22Rv1 (cell line): ENCODE data around the gene KLK5.
"Not testable (repeated sequence)": the region's sequence is repeated elsewhere in the genome, so short reads cannot be mapped to it uniquely, and the experiment has no call there.

Experiments used
- H3K27ac ChIP-seq: fragments of 450-650 bp; 2 replicates; pipeline ENCODE4 v1.5.1; 2017
- CTCF ChIP-seq: fragments of 450-650 bp; IDR thresholded peaks from 2 replicates; pipeline ENCODE4 v1.5.1; 2017; ENCODE audit warnings: mild to moderate bottlenecking
- ZFX ChIP-seq: fragments of 450-650 bp; IDR thresholded peaks from 2 replicates; pipeline ENCODE4 v1.6.1; 2017; ENCODE audit warnings: antibody characterized with exemption, borderline replicate concordance

KLK5 gene

DNA sequence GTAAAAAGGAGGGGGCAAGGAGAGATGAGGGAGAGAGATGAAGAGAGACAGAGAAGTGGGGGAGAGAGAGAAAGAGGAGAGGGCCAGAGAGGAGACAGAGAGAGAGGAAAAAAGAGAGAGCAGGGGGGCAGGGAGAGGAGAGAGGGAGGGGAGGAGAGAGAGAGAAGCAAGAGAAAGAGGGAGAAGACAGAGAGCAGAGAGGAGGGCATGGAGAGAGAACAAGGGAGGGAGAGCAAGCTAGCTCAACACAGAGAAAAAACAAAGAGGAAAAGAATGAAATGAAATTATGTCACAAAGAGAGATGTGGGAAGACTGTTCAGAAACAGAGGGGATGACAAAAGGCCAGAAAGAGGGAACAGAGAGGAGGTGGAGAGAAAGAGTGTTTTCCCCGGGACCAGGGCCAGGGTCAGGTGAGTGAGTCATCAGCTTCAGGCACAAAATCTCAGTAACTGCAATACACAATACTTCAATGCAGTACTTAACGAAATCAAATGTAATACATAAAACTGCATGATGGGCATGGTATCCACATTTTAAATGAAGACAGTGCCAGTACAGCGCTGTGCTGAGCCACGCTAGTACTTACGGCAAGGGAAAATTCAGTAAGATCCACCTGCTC, 26.0 kb upstream of the KLK5 start:
- TF ChIP-seq ZFX, result no peak
- TF ChIP-seq CTCF, result no peak
- H3K27ac ChIP-seq, result no peak overlapping the region

DNA sequence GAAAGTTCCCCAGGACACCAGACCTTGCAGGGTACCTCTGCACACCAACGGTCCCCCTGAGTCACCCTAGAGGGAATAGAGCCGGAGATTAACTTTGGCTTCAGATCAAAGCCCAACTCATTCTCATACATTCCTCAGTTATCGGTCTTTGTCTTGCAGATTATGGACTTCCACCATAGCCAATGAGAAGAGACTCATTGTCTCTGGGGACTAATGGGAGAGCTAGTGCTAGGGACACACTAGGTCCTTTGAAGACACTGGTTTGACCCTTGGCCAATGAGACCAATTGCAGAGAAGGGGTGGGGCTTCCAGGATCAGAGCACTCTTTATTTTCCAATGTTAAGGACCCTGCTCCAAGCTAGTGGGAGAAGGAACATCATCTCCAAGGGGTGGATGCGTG, 24.8 kb upstream of the KLK5 start:
- H3K27ac ChIP-seq, result no peak overlapping the region
- TF ChIP-seq CTCF (no peak), ZFX (no peak)

DNA sequence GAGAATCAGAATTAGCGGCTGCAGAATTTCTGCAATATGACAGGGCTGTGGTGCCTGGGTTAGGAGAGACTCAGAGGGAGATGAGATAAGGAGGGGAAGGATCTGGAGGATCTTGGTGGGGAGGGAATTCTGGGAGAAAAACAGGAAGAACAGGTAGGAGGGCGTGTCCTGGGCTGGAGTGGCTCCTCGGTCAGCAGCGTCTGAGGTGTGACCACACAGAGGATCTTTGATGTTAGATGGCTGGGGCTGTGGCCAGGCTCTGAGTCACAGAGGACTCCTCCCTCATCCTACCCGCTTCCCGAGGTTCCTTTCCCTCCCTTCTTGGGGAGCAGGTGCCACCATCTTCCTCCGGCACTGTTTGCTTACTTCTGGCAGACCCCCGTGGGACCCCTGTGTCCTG, 22.9 kb upstream of the KLK5 start:
- no peak for TF ChIP-seq CTCF
- no peak overlapping the region for H3K27ac ChIP-seq

DNA sequence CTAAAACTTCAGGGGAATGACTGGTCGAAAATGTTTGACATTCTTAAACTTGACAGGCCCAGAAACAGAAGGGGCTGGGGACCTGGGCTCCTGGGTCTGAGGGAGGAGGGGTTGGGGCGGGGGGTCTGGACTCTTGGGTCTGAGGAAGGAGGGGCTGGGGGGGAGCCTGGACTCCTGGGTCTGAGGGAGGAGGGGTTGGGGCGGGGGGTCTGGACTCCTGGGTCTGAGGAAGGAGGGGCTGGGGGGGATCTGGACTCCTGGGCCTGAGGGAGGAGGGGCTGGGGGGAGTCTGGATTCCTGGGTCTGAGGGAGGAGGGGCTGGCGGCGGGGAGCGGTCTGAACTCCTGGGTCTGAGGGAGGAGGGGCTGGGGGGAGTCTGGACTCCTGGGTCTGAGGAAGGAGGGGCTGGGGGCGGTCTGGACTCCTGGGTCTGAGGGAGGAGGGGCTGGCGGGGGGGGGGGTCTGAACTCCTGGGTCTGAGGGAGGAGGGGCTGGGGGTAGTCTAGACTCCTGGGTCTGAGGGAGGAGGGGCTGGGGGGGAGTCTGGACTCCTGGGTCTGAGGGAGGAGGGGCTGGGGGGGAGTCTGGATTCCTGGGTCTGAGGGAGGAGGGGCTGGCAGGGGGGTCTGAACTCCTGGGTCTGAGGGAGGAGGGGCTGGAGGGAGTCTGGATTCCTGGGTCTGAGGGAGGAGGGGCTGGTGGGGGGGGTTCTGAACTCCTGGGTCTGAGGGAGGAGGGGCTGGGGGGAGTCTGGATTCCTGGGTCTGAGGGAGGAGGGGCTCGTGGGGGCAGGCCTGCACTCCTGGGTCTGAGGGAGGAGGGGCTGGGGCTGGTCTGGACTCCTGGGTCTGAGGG, 22.1 kb upstream of the KLK5 start:
- TF ChIP-seq ZFX, result no peak
- TF ChIP-seq CTCF, result no peak

DNA sequence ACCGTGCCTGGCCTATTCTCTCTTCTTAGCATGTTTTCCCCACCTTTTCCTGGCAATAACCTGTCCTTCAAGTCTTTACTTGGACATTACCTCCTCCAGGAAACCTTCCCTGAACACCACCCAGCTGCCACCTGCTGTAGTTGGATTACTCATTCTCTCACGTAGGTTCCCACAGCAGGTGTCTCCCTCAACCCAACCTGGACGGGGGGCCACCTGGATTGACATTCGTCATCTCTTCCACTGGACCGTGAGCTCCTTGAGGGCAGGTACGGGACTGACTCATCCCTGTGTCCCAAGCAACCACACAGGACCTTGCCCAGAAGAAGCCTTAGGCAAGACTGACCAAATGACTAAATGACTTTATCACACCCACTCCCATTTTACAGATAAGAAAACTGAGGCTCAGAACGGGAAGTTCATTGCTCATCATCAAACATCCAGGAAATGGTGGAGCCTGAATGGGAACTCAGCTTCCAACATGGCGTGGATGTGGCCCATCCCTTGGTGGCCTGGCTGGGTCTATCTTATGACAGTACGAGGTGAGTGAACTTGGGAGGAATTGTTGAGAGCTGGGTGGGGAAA, 20.0 kb upstream of the KLK5 start:
- H3K27ac ChIP-seq, result no peak overlapping the region
- TF ChIP-seq CTCF (no peak), ZFX (no peak)

More for the DNA sequence above, 22.1 kb upstream of the KLK5 start:
- no peak overlapping the region for H3K27ac ChIP-seq

- not testable (repeated sequence) for H3K27ac ChIP-seq
These were observed 17.0 kb upstream of the KLK5 start for GRCh38 chr19:50969810-50970209.

- no peak within 1 kb of the TSS for H3K27ac ChIP-seq
- TF ChIP-seq ZFX (no peak), CTCF (no peak)
These were observed 16.5 kb upstream of the KLK5 start, which contains the start of gene KLK6 for GRCh38 chr19:50969413-50969760. Gene KLK6 (minus strand): TSS chr19:50969591. CDS start chr19:50968104, 1,487 bp downstream.
